OCI-LY3 (cell line): Measurements from ENCODE around the gene AK1.

Source experiments
- CTCF ChIP-seq: fragments of 200-600, 300-600 bp; sonication (generic); IDR thresholded peaks from 2 replicates; pipeline ENCODE4 v1.5.1; 2014; ENCODE audit warnings: antibody characterized with exemption, low read length, low read depth
- EZH2phosphoT487 ChIP-seq: fragments of 200-600 bp; shearing (Covaris generic); IDR thresholded peaks from 2 replicates; pipeline ENCODE4 v1.6.1; 2018; ENCODE audit warnings: antibody characterized with exemption, mixed run types, low read depth

GRCh38 chr9:127818574-127818973 lies 58.9 kb downstream of the AK1 start:
- TF ChIP-seq CTCF, result no peak
- TF ChIP-seq EZH2phosphoT487, result no peak
